HCT116 (cell line): ENCODE results near the gene KIAA0319L. TPM values are rescaled to one million over a fixed set of nuclear protein-coding genes. Genes with fewer than 3 reads are reported as not detected.

ENCODE experiments used
- ATAC-seq: fragments of 200-7000 bp; cut with Tn5 transposase; 2 replicates; pipeline ENCODE4 v1.9.1; 2020; ENCODE audit warnings: mild to moderate bottlenecking, moderate library complexity
- BruUV-seq: library from RNA; stranded (reverse); fragments of 400-500 nt; replicated peaks from 2 replicates; lab custom pipeline; 2021; lab: Mats Ljungman, UMichigan
- CTCF ChIA-PET: fragments of 300-600 bp; sonication (Branson Sonifier 250); formaldehyde crosslinking; loops from one replicate; lab custom pipeline; 2021; ENCODE audit warnings: antibody characterized with exemption; lab: Charles Lee
- POLR2A ChIA-PET: fragments of 300-600, 350-600 bp; sonication (Branson Sonifier 250); formaldehyde crosslinking; loops from one replicate; lab custom pipeline; 2021; ENCODE audit warnings: antibody characterized with exemption; lab: Charles Lee
- RAD21 ChIA-PET, 2 experiments: fragments of 300-600 bp; sonication (Branson Sonifier 250); formaldehyde crosslinking; loops; one replicate each; lab custom pipeline; 2023; ENCODE audit warnings: low total read pairs in 2 of 2; ENCODE audit not compliant: uncharacterized antibody in 2 of 2, unreplicated experiment in 2 of 2, low non-redundant PET in 1 of 2; lab: Charles Lee
- DNase-seq: peaks from one replicate; pipeline ENCODE4 v3.0.0-alpha.2; 2010; ENCODE audit warnings: low read depth, low spot score
- H2AFZ ChIP-seq: fragments of 200-600 bp; shearing (Covaris generic), sonication (generic); 2 replicates; pipeline ENCODE4 v1.6.1; 2017; ENCODE audit warnings: low read depth, mixed run types, mixed read lengths, antibody characterized with exemption, low read length; ENCODE audit not compliant: poor library complexity, severe bottlenecking
- H3K27ac ChIP-seq: 2 replicates; pipeline ENCODE4 v1.5.1; 2012; ENCODE audit warnings: low read depth, low read length
- H3K27me3 ChIP-seq: fragments of 200-600 bp; sonication (generic); 2 replicates; pipeline ENCODE4 v1.6.1; 2016; ENCODE audit warnings: mixed run types, low read length, mixed read lengths; ENCODE audit not compliant: insufficient read depth
- H3K36me3 ChIP-seq, 2 experiments: fragments of 200-500 bp in 1 of 2; fragments of 200-600 bp in 1 of 2; sonication (Bioruptor generic) in 1 of 2; sonication (generic) in 1 of 2; 2 replicates each; pipeline versions ENCODE4 v1.5.1 to v1.6.1; 2014 to 2016; ENCODE audit warnings: low read length in 2 of 2, inconsistent platforms in 1 of 2, mixed read lengths in 1 of 2, mixed run types in 1 of 2; ENCODE audit not compliant: insufficient read depth in 2 of 2, control insufficient read depth in 1 of 2
- H3K4me1 ChIP-seq, 2 experiments: fragments of 200-600 bp in 1 of 2; sonication (generic) in 1 of 2; 2 replicates each; pipeline versions ENCODE4 v1.5.1 to v1.6.1; 2012 to 2017; ENCODE audit warnings: low read length in 2 of 2, inconsistent platforms in 1 of 2, mild to moderate bottlenecking in 1 of 2, mixed read lengths in 1 of 2, mixed run types in 1 of 2, moderate library complexity in 1 of 2; ENCODE audit not compliant: insufficient read depth in 2 of 2, control insufficient read depth in 1 of 2
- H3K4me2 ChIP-seq: fragments of 200-600 bp; sonication (generic); 2 replicates; pipeline ENCODE4 v1.6.1; 2017; ENCODE audit warnings: mixed run types, low read length, mixed read lengths
- H3K4me3 ChIP-seq, 2 experiments: fragments of 200-600 bp in 1 of 2; sonication (generic) in 1 of 2; replicated peaks in 1 of 2; 2 replicates each; pipeline ENCODE4 v1.5.1; 2011 to 2016; ENCODE audit warnings: low read length in 2 of 2, control low read depth in 1 of 2, low read depth in 1 of 2, mild to moderate bottlenecking in 1 of 2, mixed read lengths in 1 of 2, mixed run types in 1 of 2
- H3K79me2 ChIP-seq: fragments of 200-600 bp; sonication (generic); 2 replicates; pipeline ENCODE4 v1.6.1; 2017; ENCODE audit warnings: mild to moderate bottlenecking, mixed run types, low read length, moderate library complexity, mixed read lengths; ENCODE audit not compliant: insufficient read depth
- H3K9ac ChIP-seq: fragments of 200-600 bp; sonication (generic); 2 replicates; pipeline ENCODE4 v1.6.1; 2016; ENCODE audit warnings: low read length, mixed read lengths
- H3K9me2 ChIP-seq: fragments of 200-600 bp; sonication (generic), shearing (Covaris generic); 2 replicates; pipeline ENCODE4 v1.6.1; 2017; ENCODE audit warnings: mixed run types, mild to moderate bottlenecking, moderate library complexity; ENCODE audit not compliant: insufficient read depth
- H3K9me3 ChIP-seq, 2 experiments: fragments of 200-500 bp in 1 of 2; fragments of 200-600 bp in 1 of 2; sonication (Bioruptor generic) in 1 of 2; sonication (generic) in 1 of 2; 2 replicates each; pipeline ENCODE4 v1.6.1; 2014 to 2017; ENCODE audit warnings: low read length in 2 of 2, mixed read lengths in 2 of 2, inconsistent platforms in 1 of 2, low read depth in 1 of 2, mild to moderate bottlenecking in 1 of 2, mixed run types in 1 of 2, moderate library complexity in 1 of 2; ENCODE audit not compliant: control insufficient read depth in 1 of 2, insufficient read depth in 1 of 2
- H4K20me1 ChIP-seq: fragments of 200-600 bp; sonication (generic), shearing (Covaris generic); 2 replicates; pipeline ENCODE4 v1.6.1; 2017; ENCODE audit warnings: mixed run types, mild to moderate bottlenecking, moderate library complexity; ENCODE audit not compliant: insufficient read depth
- CBX3 ChIP-seq: IDR thresholded peaks from 2 replicates; pipeline ENCODE4 v1.6.1; 2012; ENCODE audit warnings: low read depth
- CEBPB ChIP-seq: IDR thresholded peaks from 2 replicates; pipeline ENCODE4 v1.6.1; 2012; ENCODE audit warnings: low read depth
- EGR1 ChIP-seq: IDR thresholded peaks from 2 replicates; pipeline ENCODE4 v1.6.1; 2012; ENCODE audit warnings: low read depth
- ELF1 ChIP-seq: IDR thresholded peaks from 2 replicates; pipeline ENCODE4 v1.6.1; 2012; ENCODE audit warnings: low read depth, borderline replicate concordance
- FOSL1 ChIP-seq: IDR thresholded peaks from 2 replicates; pipeline ENCODE4 v1.6.1; 2012; ENCODE audit warnings: low read depth
- JUND ChIP-seq: IDR thresholded peaks from 2 replicates; pipeline ENCODE4 v1.6.1; 2012
- SRF ChIP-seq: IDR thresholded peaks from 2 replicates; pipeline ENCODE4 v1.6.1; 2012; ENCODE audit warnings: low read depth
- ZNF274 ChIP-seq: fragments of 200-500 bp; sonication (Bioruptor generic); IDR thresholded peaks from 2 replicates; pipeline ENCODE4 v1.6.1; 2014; ENCODE audit warnings: mild to moderate bottlenecking, low read depth, low read length, inconsistent platforms
- intact Hi-C: fragments of 100-400 bp; cut with micrococcal nuclease; formaldehyde crosslinking; loops from 2 replicates; pipeline ENCODE4 v1.10.0; 2022
- total RNA-seq: library from RNA; stranded (reverse); gene quantifications from one replicate; pipeline ENCODE4 v1.2.1, GENCODE V29; 2021; ENCODE audit not compliant: unreplicated experiment
- TF ChIP-seq, protein P1 (sequence below): IDR thresholded peaks from 2 replicates; pipeline ENCODE4 v1.6.1; 2012; ENCODE audit warnings: low read depth
- TF ChIP-seq, protein P2 (sequence below), 3 experiments: fragments of 200-600 bp in 1 of 3; sonication (generic) in 1 of 3; IDR thresholded peaks in 2 of 3; conservative IDR thresholded peaks in 1 of 3; 2 replicates each; pipeline ENCODE4 v1.5.1; 2012 to 2017; ENCODE audit warnings: low read depth in 2 of 3, low read length in 2 of 3, antibody characterized with exemption in 1 of 3, borderline replicate concordance in 1 of 3, control low read depth in 1 of 3, mild to moderate bottlenecking in 1 of 3, mixed read lengths in 1 of 3, mixed run types in 1 of 3, moderate library complexity in 1 of 3; ENCODE audit not compliant: insufficient read depth in 1 of 3
- TF ChIP-seq, protein P3 (sequence below): IDR thresholded peaks from 2 replicates; pipeline ENCODE4 v1.6.1; 2012

Gene KIAA0319L
- total RNA-seq, 1 experiment from 2014 or later = 35.6 TPM

DNA sequence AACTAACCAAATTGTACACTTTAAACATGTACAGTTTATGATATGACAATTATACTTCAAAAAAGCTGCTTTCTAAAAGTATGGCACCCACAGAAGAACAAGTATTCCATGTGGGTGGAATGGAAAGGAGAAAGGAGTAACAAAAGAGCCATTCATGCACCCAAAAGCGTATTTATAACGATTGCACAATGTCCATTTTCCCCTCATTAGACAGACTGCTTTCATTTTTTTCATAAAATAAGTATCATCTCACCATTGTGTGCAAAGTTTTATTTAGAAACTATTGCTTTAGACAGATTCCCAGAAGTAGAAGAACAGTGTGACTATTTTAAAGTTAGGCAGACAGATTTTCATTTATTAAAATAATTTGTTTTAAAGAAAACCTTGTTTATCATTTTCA is 59.6 kb downstream of the KIAA0319L start:
- TF ChIP-seq, protein P1, sequence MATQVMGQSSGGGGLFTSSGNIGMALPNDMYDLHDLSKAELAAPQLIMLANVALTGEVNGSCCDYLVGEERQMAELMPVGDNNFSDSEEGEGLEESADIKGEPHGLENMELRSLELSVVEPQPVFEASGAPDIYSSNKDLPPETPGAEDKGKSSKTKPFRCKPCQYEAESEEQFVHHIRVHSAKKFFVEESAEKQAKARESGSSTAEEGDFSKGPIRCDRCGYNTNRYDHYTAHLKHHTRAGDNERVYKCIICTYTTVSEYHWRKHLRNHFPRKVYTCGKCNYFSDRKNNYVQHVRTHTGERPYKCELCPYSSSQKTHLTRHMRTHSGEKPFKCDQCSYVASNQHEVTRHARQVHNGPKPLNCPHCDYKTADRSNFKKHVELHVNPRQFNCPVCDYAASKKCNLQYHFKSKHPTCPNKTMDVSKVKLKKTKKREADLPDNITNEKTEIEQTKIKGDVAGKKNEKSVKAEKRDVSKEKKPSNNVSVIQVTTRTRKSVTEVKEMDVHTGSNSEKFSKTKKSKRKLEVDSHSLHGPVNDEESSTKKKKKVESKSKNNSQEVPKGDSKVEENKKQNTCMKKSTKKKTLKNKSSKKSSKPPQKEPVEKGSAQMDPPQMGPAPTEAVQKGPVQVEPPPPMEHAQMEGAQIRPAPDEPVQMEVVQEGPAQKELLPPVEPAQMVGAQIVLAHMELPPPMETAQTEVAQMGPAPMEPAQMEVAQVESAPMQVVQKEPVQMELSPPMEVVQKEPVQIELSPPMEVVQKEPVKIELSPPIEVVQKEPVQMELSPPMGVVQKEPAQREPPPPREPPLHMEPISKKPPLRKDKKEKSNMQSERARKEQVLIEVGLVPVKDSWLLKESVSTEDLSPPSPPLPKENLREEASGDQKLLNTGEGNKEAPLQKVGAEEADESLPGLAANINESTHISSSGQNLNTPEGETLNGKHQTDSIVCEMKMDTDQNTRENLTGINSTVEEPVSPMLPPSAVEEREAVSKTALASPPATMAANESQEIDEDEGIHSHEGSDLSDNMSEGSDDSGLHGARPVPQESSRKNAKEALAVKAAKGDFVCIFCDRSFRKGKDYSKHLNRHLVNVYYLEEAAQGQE = no peak
- TF ChIP-seq, protein P2, sequence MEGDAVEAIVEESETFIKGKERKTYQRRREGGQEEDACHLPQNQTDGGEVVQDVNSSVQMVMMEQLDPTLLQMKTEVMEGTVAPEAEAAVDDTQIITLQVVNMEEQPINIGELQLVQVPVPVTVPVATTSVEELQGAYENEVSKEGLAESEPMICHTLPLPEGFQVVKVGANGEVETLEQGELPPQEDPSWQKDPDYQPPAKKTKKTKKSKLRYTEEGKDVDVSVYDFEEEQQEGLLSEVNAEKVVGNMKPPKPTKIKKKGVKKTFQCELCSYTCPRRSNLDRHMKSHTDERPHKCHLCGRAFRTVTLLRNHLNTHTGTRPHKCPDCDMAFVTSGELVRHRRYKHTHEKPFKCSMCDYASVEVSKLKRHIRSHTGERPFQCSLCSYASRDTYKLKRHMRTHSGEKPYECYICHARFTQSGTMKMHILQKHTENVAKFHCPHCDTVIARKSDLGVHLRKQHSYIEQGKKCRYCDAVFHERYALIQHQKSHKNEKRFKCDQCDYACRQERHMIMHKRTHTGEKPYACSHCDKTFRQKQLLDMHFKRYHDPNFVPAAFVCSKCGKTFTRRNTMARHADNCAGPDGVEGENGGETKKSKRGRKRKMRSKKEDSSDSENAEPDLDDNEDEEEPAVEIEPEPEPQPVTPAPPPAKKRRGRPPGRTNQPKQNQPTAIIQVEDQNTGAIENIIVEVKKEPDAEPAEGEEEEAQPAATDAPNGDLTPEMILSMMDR (IDR thresholded peaks at IDR 0.05 in 2 of 3, conservative IDR thresholded peaks at IDR 0.05 in 1 of 3; ENCODE audit: borderline replicate concordance in 1 of 3, insufficient read depth in 1 of 3, low read depth in 2 of 3, low read length in 2 of 3) = no peak
- TF ChIP-seq SRF = no peak
- no peak for TF ChIP-seq EGR1
- no peak for TF ChIP-seq CEBPB
- no peak for TF ChIP-seq ELF1
- no peak for TF ChIP-seq ZNF274
- TF ChIP-seq, protein P3, sequence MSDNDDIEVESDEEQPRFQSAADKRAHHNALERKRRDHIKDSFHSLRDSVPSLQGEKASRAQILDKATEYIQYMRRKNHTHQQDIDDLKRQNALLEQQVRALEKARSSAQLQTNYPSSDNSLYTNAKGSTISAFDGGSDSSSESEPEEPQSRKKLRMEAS = no peak
- TF ChIP-seq FOSL1 = no peak
- no peak for TF ChIP-seq JUND
- TF ChIP-seq CBX3 = no peak

More for the DNA sequence above, 59.6 kb downstream of the KIAA0319L start:
- Histone ChIP-seq H3K79me2 (no peaks in the 10 kb centered on the region), H3K4me2 (no peak overlapping the region), H3K36me3 (no peaks in the 10 kb centered on the region), H3K27ac (no peak overlapping the region), H3K4me1 (no peaks in the 10 kb centered on the region), H3K9me2 (no peaks in the 10 kb centered on the region), H3K9ac (no peak overlapping the region), H3K9me3 (no peaks in the 10 kb centered on the region), H3K4me3 (no peak overlapping the region), H4K20me1 (no peaks in the 10 kb centered on the region), H3K27me3 (no peaks in the 10 kb centered on the region), H2AFZ (no peak overlapping the region)
- POLR2A ChIA-PET = no interaction called here
- intact Hi-C loops = no loop called here
- RAD21 ChIA-PET = no interaction called here
- CTCF ChIA-PET = no interaction called here
- no peak for DNase-seq
- no TSS peak for BruUV-seq
- no peak for ATAC-seq
